Prostate gland (tissue), 2 donors: Measurements from ENCODE around the gene FARS2.

Experiments used
- CTCF ChIP-seq, 4 experiments: fragments of 200-600 bp in 2 of 4; fragments of 450-650 bp in 2 of 4; sonication (generic) in 2 of 4; IDR thresholded peaks; 1 replicate in 3 of 4; 2 replicates in 1 of 4; pipeline ENCODE4 v1.5.1; 2016 to 2019; ENCODE audit warnings: antibody characterized with exemption in 4 of 4, mild to moderate bottlenecking in 2 of 4, moderate library complexity in 2 of 4
- POLR2AphosphoS5 ChIP-seq: sonication (generic); formaldehyde crosslinking; IDR thresholded peaks from one replicate; pipeline ENCODE4 v1.6.1; 2017; ENCODE audit warnings: antibody characterized with exemption

- TF ChIP-seq CTCF (IDR thresholded peaks at IDR 0.05) (no peak), POLR2AphosphoS5 (no peak)
Measured at GRCh38 chr6:5351552-5352210, 90.4 kb downstream of the FARS2 start.
